ENCODE results near the gene SLC25A25. TPM values are rescaled to one million over a fixed set of nuclear protein-coding genes. Genes with fewer than 3 reads are reported as not detected.
A peak's percentile ranks its signal among the peaks of the same experiment; 100 is the strongest.
"Not testable (repeated sequence)": the region's sequence is repeated elsewhere in the genome, so short reads cannot be mapped to it uniquely, and the experiment has no call there.

SLC25A25 gene
- polyA plus RNA-seq, 5 donors: 12.8 to 16.1 (median 13.1) TPM

- DNase-seq: no peak
These were observed 41.1 kb downstream of the SLC25A25 start for GRCh38 chr9:128109050-128109709.

- not testable (repeated sequence) for DNase-seq
These were observed 43.7 kb downstream of the SLC25A25 start for GRCh38 chr9:128111726-128112125.

- DNase-seq: no peak
These were observed 45.7 kb downstream of the SLC25A25 start for GRCh38 chr9:128113526-128114325.

DNA sequence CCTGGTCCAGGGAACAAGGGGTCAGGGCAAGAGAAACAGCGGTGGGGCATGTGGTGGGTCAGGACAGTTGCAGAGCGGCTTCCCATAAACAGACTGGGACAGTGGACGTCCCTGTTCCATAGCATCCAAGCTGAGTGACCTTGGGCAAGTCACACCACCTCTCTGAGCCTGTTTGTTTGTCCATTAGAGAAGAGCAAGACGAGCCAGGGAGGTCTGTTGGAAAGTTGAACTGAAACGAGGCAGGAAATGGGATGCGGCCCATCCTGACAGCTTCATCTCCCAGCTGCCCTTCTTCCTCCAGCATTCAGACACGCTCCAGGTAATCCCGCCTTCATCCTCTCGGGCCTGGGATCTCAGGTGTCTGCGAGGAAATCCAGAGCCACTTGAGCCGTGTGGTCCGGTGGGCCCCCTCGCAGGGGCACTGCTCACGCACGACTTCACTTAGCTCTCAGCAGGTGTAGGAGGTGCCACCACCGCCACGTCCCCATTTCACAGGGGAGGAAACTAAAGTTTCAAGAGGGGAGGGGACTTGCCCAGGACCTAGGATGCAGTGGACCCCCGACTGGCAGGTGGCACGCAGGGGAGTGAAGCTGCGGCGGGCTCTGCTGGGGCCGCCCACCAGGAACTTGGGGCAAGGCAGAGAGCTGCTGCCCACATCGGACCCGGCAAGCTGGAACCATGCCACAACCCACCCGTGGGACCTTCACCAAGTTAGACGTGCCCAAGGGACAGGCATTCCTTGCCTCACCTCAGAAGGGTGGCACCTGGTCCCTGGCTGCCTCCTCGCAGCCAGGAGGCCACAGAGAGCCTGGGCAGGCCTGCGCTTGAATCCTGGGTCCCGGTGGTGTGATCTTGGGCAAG, 46.5 kb downstream of the SLC25A25 start:
- no peak for DNase-seq

DNA sequence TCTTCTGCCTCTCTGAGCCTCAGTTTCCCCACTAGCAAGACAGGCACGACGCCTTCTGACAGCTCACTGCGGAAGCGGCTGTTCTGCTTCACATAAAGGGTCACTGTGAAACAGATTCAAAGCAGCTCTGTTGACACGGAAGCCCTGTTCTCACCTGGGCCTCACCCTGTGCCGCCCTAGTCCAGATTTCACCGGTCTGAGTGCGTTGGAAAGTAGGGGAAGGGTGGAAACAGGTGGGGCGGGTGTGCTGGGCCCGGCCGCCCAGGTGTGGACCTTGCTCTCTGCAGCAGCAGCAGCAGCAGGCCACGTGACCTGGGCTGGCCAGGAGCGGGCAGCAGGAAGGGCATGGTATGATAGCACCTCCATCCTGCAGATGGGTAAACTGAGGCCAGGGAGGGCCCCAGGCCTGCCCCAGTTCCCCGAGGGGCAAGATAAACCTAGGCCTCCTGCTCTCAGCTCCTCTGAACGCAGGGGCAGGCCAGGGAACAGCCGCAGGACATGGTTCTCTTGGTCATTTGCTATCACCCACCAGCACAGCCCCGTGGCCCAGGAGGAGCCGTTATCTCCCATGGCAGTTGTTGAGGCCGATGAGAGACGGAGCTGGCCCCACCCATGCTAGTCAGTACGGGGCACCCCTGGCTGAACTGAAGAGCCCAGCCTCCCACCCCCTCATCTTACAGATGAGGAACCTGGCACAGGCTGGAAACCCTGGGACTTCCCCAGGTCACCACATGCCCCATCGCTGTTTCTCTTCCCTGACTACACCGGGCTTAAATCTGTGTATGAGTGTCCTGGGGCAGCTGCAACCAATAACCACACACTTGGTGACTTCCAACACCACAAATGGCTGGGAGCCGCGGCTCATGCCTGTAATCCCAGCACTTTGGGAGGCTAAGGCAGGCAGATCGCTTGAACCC, 47.4 kb downstream of the SLC25A25 start:
- DNase-seq: no peak

GRCh38 chr9:128116104-128117083, 48.4 kb downstream of the SLC25A25 start:
- no peak for DNase-seq

DNA sequence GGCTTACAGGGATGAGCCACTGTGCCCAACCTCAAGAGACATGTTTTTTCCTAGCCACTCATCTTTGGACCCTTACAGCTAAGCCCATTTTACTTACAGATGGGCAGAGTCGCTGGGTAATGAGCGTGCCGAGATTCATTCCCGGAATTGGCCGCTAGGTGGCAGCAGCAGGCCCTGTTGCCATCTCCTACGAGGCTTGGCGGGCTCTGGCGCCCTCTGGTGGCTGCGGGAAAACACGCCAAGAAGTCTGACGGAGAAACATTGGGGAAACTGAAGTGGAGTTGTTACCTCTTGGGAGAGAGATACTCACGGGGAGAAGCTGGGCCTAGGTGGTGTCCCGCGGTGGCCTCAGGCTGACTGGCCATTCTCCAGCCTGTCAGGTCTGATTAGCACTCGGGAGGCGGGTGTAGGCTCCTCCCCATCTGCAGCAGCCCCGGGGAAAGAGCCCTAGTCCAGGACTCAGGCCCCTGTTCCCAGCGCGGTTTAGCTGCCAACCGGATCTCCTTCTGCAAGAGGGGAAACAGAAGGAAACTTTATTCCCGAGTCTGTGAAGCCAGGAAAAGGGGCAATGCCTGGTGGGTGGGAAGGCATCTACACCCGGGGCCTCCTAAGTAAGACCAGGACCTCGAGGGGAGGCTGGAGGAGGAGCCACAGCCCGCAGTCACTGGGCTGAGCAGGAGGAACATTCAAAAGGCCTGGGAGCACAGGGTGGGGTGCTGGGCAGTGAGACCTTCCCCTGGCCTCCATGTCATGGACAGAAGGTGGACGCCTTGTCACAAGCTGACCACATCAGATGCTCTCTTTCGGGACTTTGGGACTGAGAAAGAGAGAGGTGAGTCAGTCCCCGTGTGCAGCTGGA, 49.8 kb downstream of the SLC25A25 start:
- peak; percentile 77 to 89 for DNase-seq

DNA sequence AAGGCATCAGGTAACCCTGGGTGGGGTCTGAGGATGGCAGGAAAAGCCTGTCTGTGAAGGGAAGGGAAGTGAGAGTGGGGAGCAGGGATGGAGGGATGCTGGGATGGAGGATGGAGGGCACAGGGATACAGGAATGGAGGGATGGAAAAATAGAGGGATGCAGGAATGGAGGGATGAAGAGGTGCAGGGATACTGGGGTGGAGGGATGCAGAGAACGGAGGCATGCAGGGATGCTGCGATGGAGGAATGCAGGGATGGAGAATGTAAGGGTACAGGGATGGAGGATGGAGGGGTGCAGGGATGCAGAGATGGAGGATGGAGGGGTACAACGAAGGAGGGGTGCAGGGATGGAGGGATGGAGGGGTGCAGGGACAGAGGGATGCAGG, 50.4 kb downstream of the SLC25A25 start:
- DNase-seq: no peak

GRCh38 chr9:128118971-128119665, 51.1 kb downstream of the SLC25A25 start:
- DNase-seq: no peak

DNA sequence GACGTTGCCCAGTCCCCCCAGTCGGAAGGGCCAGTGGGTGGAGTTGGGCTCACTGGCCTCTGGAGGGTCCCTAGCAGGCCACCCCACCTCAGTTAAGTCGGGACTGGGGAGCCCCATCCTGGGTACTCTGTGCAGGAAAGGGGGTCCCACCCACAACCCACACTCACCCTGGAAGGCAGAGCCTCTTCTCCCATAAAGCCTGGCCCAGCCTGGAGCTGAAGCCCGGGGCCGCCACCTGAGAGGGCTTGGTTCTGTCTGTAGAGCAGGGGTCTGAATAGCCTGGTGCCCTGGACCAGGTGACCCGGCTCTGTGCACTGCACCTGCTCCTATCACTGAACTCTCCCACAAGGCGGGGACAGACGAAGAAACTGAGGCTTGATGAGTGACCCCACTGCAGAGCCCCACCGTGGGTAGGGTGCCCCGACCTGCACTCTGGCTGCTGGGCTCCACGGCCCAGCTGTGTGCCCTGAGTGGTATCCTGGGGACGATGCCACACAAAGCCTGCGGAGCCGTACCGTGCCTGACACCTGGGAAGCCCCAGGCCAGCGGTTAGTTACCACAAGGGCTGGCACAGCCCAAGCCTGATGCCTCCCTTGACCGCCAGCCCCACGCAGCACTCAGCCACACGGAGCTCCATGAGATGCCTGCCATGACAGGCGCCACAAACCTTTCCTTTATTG, 52.2 kb downstream of the SLC25A25 start:
- DNase-seq: no peak

DNA sequence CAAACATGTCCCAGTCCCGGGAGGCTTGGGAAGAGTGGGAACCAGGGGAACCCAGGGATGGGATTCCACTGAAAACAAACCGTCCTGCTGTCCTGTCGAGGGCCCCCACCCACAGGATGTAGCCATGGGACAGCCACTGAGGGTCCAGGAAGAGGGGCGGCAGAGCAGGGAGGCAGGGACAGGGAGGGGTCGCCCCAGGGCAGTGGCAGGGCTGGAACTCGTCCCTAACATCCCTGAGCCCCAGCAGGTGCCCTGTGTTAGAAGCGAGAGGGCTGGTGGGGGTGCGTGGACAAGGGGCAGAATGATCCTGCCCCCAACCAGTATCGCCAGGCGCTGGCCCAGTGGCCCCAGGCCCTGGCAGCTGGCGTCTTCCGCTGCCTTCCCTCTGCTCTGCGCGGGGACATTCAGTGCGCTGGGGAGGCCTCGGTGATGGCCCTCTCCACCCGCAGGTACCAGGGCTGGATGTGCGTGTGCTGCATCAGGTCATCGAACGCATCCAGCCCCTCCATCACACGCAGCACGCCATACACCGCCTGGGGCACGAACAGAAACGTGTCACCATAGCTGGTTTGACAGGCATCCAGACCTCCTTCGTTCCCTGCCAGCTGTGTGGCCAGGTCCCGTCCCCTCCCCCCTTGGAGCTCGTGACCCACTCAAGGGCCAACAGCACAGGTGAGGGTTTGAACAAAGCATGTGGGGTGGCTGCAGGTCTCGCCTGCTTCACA, 52.9 kb downstream of the SLC25A25 start:
- no peak for DNase-seq

DNA sequence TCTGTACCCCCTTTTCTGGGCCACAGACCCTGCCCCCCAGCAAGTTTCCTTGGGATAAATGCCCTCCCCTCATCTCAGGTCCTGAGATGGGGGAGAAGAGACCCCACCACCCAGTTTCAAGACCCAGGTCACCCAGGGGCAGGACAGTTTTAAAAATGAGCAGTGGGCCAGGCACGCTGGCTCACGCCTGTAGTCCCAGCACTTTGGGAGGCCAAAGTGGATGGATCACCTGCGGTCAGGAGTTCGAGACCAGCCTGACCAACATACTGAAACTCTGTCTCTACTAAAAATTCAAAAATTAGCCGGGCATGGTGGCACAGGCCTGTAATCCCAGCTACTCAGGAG, 53.4 kb downstream of the SLC25A25 start:
- no peak for DNase-seq

DNA sequence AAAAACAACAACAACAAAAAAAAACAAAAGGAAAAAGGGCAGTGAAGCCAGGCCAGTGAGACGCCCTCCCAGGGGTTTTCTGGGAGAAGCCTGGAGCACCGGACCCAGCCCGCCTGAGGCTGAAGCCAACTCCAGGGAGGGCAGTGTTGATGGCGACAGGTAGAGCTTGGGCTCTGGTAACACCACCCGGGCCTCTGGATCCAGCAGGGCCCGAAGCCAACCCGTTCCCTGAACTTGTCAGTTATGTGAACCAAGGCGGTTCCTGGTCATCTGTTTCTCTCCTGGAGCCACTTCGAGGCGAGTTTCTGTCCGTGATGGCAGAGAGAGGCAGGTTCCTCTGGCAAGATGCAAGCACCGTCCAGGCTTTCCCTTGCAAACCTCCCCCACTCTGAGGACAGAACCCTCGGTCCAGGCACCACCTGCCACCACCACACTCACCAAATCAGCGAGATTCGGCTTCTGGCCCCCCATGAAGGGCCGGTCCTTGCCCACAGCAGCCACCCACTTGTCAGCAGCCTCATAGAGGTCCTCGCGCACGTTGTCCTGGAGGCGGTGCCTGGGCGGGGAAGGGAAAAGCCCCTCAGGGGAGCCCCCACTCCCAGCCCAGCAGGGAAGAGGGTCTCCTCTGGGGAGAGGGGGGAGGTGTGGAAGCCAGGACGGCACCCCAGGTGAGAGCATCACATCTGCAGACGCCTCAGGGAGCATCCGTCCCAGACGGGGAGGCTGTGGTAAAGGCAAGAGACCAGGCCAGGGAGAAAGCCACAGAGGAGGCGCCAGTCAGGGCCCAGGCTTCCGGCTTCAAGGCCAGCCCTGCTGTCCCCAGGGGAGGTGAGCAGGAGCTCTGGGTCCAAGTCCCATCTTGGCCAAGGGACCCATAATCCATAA, 54.1 kb downstream of the SLC25A25 start:
- no peak for DNase-seq

DNA sequence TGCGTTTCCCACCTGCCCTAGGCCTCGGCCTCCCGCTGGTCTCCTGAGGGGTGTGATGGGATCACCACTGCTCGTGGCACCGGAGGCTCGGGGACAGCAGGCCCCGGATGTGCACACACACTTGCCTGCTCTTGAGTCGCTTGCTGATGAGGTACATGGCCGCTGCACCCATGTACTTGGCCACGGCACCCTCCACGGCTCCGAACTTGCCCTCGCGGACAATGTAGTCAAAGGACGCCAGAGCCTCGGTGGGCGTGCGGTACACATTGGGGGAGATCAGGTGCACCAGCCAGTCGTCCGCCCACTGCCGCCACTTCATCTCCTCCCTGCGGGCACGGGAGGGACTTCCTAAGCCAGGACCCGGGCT, 54.8 kb downstream of the SLC25A25 start:
- no peak for DNase-seq

GRCh38 chr9:128123451-128124080, 55.5 kb downstream of the SLC25A25 start:
- no peak for DNase-seq

DNA sequence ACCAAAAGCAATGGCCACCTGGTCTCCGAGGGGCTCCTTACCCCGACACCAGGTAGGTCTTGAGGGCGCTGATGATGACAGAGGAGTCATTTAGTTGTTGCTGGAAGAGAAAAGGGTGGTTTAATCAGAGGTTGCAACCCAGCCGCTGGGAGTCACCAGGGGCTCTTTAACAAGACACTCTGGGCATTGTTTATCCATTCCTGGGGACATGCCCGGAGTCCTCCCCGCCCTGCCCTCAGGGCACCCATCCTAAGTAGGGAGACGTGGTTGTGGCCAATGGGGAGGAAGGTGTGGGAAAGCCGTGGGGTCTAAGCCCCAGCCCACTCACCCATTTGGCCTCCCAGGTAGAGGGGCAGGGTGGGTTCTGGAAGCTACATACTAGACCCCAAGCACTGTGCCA, 56.4 kb downstream of the SLC25A25 start:
- no peak for DNase-seq

All from right lung (tissue), 5 donors.